ENCODE measurements around the gene PKNOX2.

The PKNOX2 gene

GRCh38 chr11:125251214-125251545 is 86.6 kb downstream of the PKNOX2 start:
- H3K79me2 ChIP-seq (ENCODE audit: low read length): no peaks in the 10 kb centered on the region
- H3K9me3 ChIP-seq (replicated peaks; ENCODE audit: insufficient read depth, low read length): no peaks in the 10 kb centered on the region
- TF ChIP-seq EZH2 (optimal IDR thresholded peaks at IDR 0.05; ENCODE audit: low read depth, low read length) (no peak), EZH2phosphoT487 (IDR thresholded peaks at IDR 0.05; ENCODE audit: low read length) (no peak), CTCF (IDR thresholded peaks at IDR 0.05; ENCODE audit: low read length) (no peak)
- no peak for DNase-seq
- H3F3A ChIP-seq (ENCODE audit: insufficient read depth, low read length): no peaks in the 10 kb centered on the region
- no peaks in the 10 kb centered on the region for H4K20me1 ChIP-seq (ENCODE audit: insufficient read depth, low read length)
- H3K27me3 ChIP-seq (replicated peaks; ENCODE audit: insufficient read depth, low read length): no peaks in the 10 kb centered on the region
- H3K36me3 ChIP-seq (replicated peaks; ENCODE audit: insufficient read depth, low read length): no peaks in the 10 kb centered on the region
- no peak overlapping the region for H3K4me2 ChIP-seq (ENCODE audit: low read depth, low read length)
- H3K9me2 ChIP-seq (replicated peaks; ENCODE audit: insufficient read depth, low read length): no peaks in the 10 kb centered on the region
- H3K27ac ChIP-seq (ENCODE audit: low read length): no peak overlapping the region
- H2AFZ ChIP-seq (ENCODE audit: low read length): no peak overlapping the region
- no peaks in the 10 kb centered on the region for H3K4me1 ChIP-seq (ENCODE audit: low read length)
- no peak overlapping the region for H3K4me3 ChIP-seq (ENCODE audit: low read length)
- no peak overlapping the region for H3K9ac ChIP-seq (ENCODE audit: low read length)

GRCh38 chr11:125251956-125252355 is 87.4 kb downstream of the PKNOX2 start:
- Histone ChIP-seq H3K27me3 (replicated peaks; ENCODE audit: insufficient read depth, low read length) (no peaks in the 10 kb centered on the region), H3K27ac (ENCODE audit: low read length) (no peak overlapping the region), H4K20me1 (ENCODE audit: insufficient read depth, low read length) (no peaks in the 10 kb centered on the region), H3K9ac (ENCODE audit: low read length) (no peak overlapping the region), H3K4me2 (ENCODE audit: low read depth, low read length) (no peak overlapping the region), H2AFZ (ENCODE audit: low read length) (no peak overlapping the region), H3K4me1 (ENCODE audit: low read length) (no peaks in the 10 kb centered on the region), H3K36me3 (replicated peaks; ENCODE audit: insufficient read depth, low read length) (no peaks in the 10 kb centered on the region), H3K4me3 (ENCODE audit: low read length) (no peak overlapping the region), H3K9me2 (replicated peaks; ENCODE audit: insufficient read depth, low read length) (no peaks in the 10 kb centered on the region), H3K9me3 (replicated peaks; ENCODE audit: insufficient read depth, low read length) (no peaks in the 10 kb centered on the region), H3F3A (ENCODE audit: insufficient read depth, low read length) (no peaks in the 10 kb centered on the region), H3K79me2 (ENCODE audit: low read length) (no peaks in the 10 kb centered on the region)
- DNase-seq: no peak
- TF ChIP-seq CTCF (IDR thresholded peaks at IDR 0.05; ENCODE audit: low read length): no peak
- no peak for TF ChIP-seq EZH2 (optimal IDR thresholded peaks at IDR 0.05; ENCODE audit: low read depth, low read length)
- no peak for TF ChIP-seq EZH2phosphoT487 (IDR thresholded peaks at IDR 0.05; ENCODE audit: low read length)

- no peaks in the 10 kb centered on the region for H3K4me1 ChIP-seq (ENCODE audit: low read length)
- no peaks in the 10 kb centered on the region for H3K27me3 ChIP-seq (replicated peaks; ENCODE audit: insufficient read depth, low read length)
- DNase-seq: no peak
- no peak overlapping the region for H3K27ac ChIP-seq (ENCODE audit: low read length)
- no peaks in the 10 kb centered on the region for H3K9me3 ChIP-seq (replicated peaks; ENCODE audit: insufficient read depth, low read length)
- no peaks in the 10 kb centered on the region for H3K9me2 ChIP-seq (replicated peaks; ENCODE audit: insufficient read depth, low read length)
- no peak overlapping the region for H3K9ac ChIP-seq (ENCODE audit: low read length)
- H3F3A ChIP-seq (ENCODE audit: insufficient read depth, low read length): no peaks in the 10 kb centered on the region
- no peaks in the 10 kb centered on the region for H4K20me1 ChIP-seq (ENCODE audit: insufficient read depth, low read length)
- H3K4me3 ChIP-seq (ENCODE audit: low read length): no peak overlapping the region
- no peaks in the 10 kb centered on the region for H3K36me3 ChIP-seq (replicated peaks; ENCODE audit: insufficient read depth, low read length)
- no peak overlapping the region for H2AFZ ChIP-seq (ENCODE audit: low read length)
- no peak for TF ChIP-seq EZH2phosphoT487 (IDR thresholded peaks at IDR 0.05; ENCODE audit: low read length)
- no peak for TF ChIP-seq EZH2 (optimal IDR thresholded peaks at IDR 0.05; ENCODE audit: low read depth, low read length)
- H3K79me2 ChIP-seq (ENCODE audit: low read length): no peaks in the 10 kb centered on the region
- H3K4me2 ChIP-seq (ENCODE audit: low read depth, low read length): no peak overlapping the region
Observed at GRCh38 chr11:125253289-125253688, 88.7 kb downstream of the PKNOX2 start.

- H3K9me3 ChIP-seq (replicated peaks; ENCODE audit: insufficient read depth, low read length): no peaks in the 10 kb centered on the region
- no peaks in the 10 kb centered on the region for H3K79me2 ChIP-seq (ENCODE audit: low read length)
Observed at GRCh38 chr11:125253795-125254525, 89.4 kb downstream of the PKNOX2 start.

More at GRCh38 chr11:125253795-125254525, 89.4 kb downstream of the PKNOX2 start:
- Histone ChIP-seq H3K4me3 (ENCODE audit: low read length) (no peak overlapping the region), H3K4me2 (ENCODE audit: low read depth, low read length) (no peak overlapping the region), H3K4me1 (ENCODE audit: low read length) (no peaks in the 10 kb centered on the region), H3F3A (ENCODE audit: insufficient read depth, low read length) (no peaks in the 10 kb centered on the region), H3K9me2 (replicated peaks; ENCODE audit: insufficient read depth, low read length) (no peaks in the 10 kb centered on the region), H3K27me3 (replicated peaks; ENCODE audit: insufficient read depth, low read length) (no peaks in the 10 kb centered on the region), H4K20me1 (ENCODE audit: insufficient read depth, low read length) (no peaks in the 10 kb centered on the region), H3K9ac (ENCODE audit: low read length) (no peak overlapping the region), H3K36me3 (replicated peaks; ENCODE audit: insufficient read depth, low read length) (no peaks in the 10 kb centered on the region), H2AFZ (ENCODE audit: low read length) (no peak overlapping the region), H3K27ac (ENCODE audit: low read length) (no peak overlapping the region)
- DNase-seq: no peak
- no peak for TF ChIP-seq EZH2 (optimal IDR thresholded peaks at IDR 0.05; ENCODE audit: low read depth, low read length)
- no peak for TF ChIP-seq EZH2phosphoT487 (IDR thresholded peaks at IDR 0.05; ENCODE audit: low read length)
